Thyroid gland (tissue), 4 donors: ENCODE data around the gene AGBL4.

Experiments
- POLR2A ChIP-seq, 2 donors: fragments of 450-650 bp; IDR thresholded peaks; one replicate each; pipeline ENCODE4 v1.6.1; 2017; ENCODE audit warnings: antibody characterized with exemption in 2 of 2, mild to moderate bottlenecking in 2 of 2, moderate library complexity in 1 of 2
- TF ChIP-seq, protein P1 (sequence below), 6 experiments: fragments of 200-600 bp in 3 of 6; fragments of 450-650 bp in 3 of 6; sonication (generic) in 3 of 6; IDR thresholded peaks; one replicate each; pipeline ENCODE4 v1.5.1; 2016 to 2019; ENCODE audit warnings: antibody characterized with exemption in 6 of 6, mild to moderate bottlenecking in 2 of 6, inconsistent platforms in 1 of 6, moderate library complexity in 1 of 6

DNA sequence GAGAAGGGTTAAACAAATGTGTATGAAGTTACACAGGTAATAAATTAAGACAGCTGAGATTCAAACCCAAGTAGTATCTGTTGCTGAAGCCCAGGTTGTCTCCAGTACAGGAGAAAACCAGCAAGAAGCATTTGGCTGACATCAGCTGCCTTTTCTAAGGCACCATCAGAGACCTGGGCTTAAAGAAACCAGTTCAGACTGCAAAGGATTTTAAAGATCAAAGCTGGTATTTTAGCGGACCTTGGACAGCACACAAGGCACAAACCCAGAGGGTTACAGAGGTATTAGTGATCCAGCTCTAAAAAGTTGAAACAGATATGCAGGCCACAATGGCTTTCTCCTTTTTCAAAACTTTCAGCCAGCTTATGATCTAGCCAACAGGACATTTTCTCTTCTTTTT is 1270.5 kb downstream of the AGBL4 start:
- TF ChIP-seq, protein P1, sequence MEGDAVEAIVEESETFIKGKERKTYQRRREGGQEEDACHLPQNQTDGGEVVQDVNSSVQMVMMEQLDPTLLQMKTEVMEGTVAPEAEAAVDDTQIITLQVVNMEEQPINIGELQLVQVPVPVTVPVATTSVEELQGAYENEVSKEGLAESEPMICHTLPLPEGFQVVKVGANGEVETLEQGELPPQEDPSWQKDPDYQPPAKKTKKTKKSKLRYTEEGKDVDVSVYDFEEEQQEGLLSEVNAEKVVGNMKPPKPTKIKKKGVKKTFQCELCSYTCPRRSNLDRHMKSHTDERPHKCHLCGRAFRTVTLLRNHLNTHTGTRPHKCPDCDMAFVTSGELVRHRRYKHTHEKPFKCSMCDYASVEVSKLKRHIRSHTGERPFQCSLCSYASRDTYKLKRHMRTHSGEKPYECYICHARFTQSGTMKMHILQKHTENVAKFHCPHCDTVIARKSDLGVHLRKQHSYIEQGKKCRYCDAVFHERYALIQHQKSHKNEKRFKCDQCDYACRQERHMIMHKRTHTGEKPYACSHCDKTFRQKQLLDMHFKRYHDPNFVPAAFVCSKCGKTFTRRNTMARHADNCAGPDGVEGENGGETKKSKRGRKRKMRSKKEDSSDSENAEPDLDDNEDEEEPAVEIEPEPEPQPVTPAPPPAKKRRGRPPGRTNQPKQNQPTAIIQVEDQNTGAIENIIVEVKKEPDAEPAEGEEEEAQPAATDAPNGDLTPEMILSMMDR (IDR thresholded peaks at IDR 0.05), result no peak
- TF ChIP-seq POLR2A (IDR thresholded peaks at IDR 0.05), result no peak
